Ureter (tissue), 1 donor: Measurements from ENCODE around the gene FDPS. TPM values are rescaled to one million over a fixed set of nuclear protein-coding genes. Genes with fewer than 3 reads are reported as not detected.

Experiments used
- total RNA-seq: library from RNA; stranded (reverse); gene quantifications from one replicate; pipeline ENCODE4 v1.2.4, GENCODE V29; 2023
- donor health status: DM: yes; HTN: yes; CAD: no.

Gene FDPS
- total RNA-seq, 1 donor from 2014 or later = 124 TPM

Other genes starting within 250 kb of the FDPS start
- gene EFNA4, start 245.1 kb upstream of the FDPS start, total RNA-seq = 11.2 TPM
- gene EFNA3, start 230.0 kb upstream of the FDPS start, total RNA-seq = 1.1 TPM
- 111 TPM for gene EFNA1, start 181.0 kb upstream of the FDPS start, total RNA-seq
- 63.4 TPM for gene SLC50A1, start 173.0 kb upstream of the FDPS start, total RNA-seq
- 75.4 TPM for gene DPM3, start 168.3 kb upstream of the FDPS start, total RNA-seq
- 293 TPM for gene KRTCAP2, start 135.6 kb upstream of the FDPS start, total RNA-seq
- gene TRIM46, start 135.0 kb upstream of the FDPS start, total RNA-seq = 1.6 TPM
- 54.6 TPM for gene THBS3, start 101.0 kb upstream of the FDPS start, total RNA-seq
- gene MTX1, start 100.2 kb upstream of the FDPS start, total RNA-seq = 31.6 TPM
- gene ENTREP3, start 53.4 kb upstream of the FDPS start, total RNA-seq = 21.8 TPM
- gene SCAMP3, start 46.5 kb upstream of the FDPS start, total RNA-seq = 62.6 TPM
- 80.5 TPM for gene CLK2, start 35.4 kb upstream of the FDPS start, total RNA-seq
- gene HCN3, start 31.4 kb upstream of the FDPS start, total RNA-seq = 4.7 TPM
- gene PKLR, start 7.4 kb upstream of the FDPS start, total RNA-seq = not detected
- gene RUSC1, start 12.0 kb downstream of the FDPS start, total RNA-seq = 31.4 TPM